ENCODE data around the gene FRAS1.
"Not testable (repeated sequence)": the region's sequence is repeated elsewhere in the genome, so short reads cannot be mapped to it uniquely, and the experiment has no call there.

FRAS1 gene

DNA sequence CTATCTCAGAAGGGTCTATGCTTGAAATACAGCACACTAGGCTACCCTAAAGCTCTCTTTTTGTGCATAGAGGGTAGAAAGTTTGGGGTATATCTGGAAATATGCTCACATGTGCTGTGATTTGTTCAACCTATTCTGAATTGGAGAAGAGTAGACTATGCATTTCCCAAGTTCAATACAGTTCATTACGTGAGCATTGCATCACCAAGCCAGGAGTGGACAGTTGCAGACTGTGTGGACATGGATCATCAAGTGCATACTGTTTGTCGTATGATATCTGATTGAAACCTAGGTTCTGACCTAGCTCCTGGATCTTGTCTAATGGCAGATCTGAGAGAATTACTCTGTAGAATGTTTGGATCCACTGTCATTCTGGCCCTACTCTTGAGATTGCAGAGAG is 161.1 kb downstream of the FRAS1 start:
- DNase-seq: no peak

GRCh38 chr4:78219825-78220224 is 162.7 kb downstream of the FRAS1 start:
- no peak for DNase-seq

DNA sequence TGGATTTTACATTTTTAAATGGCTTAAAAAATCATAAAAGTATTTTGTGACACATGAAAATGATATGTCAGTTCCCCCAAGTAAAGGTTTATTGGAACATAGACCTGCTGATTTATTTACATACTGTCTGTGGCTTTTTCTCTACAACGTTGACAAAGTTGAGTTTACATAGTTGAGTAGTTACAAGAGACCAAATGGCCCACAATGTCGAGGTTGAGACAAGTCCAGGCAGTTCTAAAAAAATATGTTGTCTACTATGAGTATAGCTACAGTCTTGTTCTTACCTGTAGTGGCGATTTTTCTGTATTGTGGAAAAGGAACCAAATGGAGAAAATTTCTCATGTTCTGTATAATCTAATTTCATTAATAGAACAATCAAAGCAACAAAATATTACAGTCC is 163.2 kb downstream of the FRAS1 start:
- DNase-seq: no peak

DNA sequence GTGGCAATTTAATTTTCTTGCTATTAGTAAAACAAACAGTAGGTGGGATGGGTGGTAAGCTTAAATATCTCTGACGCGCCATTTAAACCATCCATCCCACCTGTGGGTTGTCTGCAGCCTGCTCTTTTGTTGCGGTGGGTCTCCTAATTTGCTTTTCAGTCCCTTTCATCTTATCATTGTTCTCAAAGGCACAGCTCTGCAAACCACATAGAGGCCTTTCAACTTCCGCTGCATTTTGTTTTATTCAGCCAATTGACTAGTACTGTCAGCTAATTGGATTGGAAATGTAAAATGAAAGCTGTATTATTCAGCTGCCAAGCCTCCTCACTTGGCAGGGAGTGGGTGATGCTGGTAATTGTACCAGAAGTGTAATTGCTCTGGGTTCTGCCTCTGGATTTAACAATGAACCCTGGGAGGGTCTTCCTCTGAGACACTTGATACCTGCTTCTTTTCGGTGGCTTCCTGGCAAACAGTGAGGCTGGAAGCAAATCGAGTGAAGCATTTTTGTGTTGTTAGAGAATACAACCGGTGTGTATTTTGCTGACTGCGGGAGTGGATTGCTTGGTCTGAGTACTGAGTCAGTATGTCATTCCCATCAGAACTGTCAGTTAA is 165.6 kb downstream of the FRAS1 start:
- DNase-seq: peak; percentile 68

GRCh38 chr4:78225236-78225635 is 168.1 kb downstream of the FRAS1 start:
- DNase-seq: no peak

- DNase-seq: no peak
Observed at GRCh38 chr4:78226279-78226678, 169.2 kb downstream of the FRAS1 start.

DNA sequence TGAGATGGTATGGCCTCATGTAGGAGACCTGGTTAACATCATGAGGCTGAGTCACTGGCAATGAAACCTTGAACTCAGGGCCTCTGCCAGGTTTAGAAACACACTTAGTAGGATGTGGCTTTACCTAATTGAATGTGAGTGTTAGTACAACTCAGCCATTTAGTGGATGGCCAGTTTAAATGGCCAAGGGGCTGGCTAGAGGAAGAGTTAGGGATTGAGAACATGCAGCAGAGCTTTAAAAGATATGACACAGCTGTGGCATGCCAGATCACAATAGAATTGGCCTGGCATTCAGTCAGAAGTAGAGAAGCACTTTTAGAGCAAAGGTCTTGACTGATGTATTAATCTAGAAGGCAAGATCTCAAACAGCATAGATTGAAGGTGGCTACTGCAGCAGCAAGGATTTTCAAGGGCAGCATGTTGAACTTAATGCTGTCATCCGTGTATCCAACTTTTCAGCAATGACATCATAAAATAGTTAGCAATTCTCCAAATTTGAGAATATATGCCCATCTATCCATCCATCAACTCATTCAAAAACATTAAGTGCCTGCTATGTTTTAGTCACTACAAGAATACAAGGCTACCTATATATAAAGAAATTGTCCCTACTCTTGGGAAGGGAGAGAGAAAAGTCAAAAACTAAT is 170.4 kb downstream of the FRAS1 start:
- DNase-seq: peak; percentile 94

- DNase-seq: no peak
Observed at GRCh38 chr4:78235800-78236199, 178.7 kb downstream of the FRAS1 start.

DNA sequence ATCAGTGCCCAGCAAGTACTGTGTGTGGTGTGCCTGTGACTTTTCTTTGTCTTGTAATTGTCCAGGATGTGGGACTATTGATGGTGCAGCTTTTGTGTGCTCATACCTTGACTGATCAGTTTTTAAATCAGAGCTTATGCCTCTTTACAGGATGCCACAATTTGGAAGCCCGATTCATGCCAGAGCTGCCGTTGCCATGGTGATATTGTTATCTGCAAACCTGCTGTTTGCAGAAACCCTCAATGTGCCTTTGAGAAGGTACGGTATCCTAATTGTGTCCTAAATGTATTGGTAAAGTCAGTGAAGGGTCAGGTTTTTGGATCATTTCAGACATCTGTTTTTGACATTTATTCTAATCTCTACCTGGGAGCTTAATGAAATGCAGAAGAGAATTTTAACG is 180.2 kb downstream of the FRAS1 start:
- DNase-seq: no peak

DNA sequence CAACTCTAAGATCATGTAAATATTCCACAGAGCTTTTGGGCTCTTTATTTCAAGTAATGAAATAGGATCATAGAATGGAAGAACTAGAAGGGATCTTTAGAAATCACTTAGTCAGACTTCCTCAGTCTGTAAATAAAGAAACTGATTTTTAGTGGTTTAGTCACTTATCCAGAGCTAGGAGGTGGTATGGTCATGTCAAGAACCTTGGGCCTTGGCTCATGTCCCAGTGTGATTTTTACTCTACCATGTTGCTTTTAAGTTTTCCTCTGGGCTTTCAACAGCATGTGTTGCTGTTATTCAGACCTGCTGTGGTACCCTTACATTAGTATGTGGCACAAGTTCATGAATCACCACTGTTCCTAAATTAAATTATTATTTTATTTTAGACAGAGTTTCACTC is 184.9 kb downstream of the FRAS1 start:
- DNase-seq: no peak

GRCh38 chr4:78244705-78245485 is 187.8 kb downstream of the FRAS1 start:
- no peak for DNase-seq

DNA sequence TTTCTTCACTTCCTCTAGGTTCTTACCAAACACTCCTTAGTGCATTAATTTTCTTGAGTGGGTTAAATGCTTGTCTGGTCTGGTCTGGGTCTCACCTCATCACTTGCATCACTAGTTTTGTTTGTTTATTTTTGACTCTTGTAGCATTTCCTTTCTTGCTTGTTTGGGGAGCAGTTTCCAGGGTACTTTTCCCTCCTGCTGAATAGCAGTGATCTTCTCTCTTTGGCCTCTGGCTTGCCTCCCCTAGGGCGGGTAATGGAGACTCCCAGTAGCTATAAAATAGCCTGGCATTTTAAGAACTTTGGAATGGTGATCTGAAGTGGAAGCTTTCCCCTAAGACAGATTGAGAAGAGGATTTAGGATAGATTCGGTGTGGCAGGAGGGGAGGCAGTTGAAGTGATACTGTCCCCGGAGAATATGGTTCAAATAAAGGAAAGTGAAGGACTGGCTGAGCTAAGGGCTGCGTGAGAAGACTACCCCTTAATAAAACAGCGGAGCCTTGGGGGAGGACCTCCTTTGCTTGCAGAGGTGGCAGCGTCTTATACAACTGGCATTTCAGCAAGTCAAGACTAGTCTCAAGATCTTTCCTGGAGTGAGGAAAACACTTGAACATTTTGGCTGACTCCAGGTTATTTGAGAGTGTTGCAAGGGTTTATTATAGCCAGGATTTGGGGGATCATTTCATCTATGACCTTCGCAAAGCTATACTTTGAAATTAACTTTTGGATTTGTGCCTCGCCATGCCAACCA is 190.6 kb downstream of the FRAS1 start:
- DNase-seq: no peak

DNA sequence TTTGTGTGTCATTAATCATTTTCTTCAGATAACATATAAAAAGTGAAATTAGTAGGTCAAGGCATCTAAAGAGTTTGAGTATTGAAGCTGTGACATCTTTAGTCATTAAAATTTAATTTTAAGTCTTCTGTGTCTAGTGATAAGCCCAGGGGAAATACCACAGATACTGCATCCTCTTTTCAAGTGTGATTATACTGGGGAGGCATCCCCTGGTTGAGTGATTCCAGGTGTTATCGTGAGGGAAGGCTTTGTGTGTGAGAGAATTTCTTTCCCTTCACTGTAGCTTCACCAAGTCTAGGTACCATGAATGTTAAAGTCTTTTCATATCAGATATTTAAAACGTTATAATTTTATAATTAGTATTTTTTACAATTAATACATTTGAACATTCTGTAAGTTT is 193.4 kb downstream of the FRAS1 start:
- DNase-seq: no peak

- peak; percentile 81 for DNase-seq
Observed at GRCh38 chr4:78252773-78253172, 195.7 kb downstream of the FRAS1 start.

- DNase-seq: no peak
Observed at GRCh38 chr4:78254893-78255292, 197.8 kb downstream of the FRAS1 start.

- no peak for DNase-seq
Observed at GRCh38 chr4:78265006-78265405, 207.9 kb downstream of the FRAS1 start.

DNA sequence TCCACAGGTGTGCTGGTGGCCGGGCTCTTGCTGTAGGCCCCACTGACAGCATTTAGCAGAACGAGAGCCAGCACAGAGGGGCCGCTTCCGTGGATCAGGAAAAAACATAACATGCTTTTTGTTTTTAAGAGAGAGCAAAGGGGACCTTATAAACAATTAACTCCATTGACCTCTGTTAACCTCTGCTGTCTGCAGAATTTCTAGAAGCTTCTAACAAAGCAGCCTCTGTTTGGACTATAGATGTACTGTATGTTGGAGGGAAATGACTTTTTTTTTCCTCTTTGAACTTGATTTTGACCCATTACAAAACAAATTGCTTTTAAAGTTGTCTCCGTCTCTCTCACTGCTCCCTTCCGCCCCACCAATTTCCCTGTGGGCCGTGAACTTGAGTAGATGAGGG is 210.7 kb downstream of the FRAS1 start:
- DNase-seq: no peak

GRCh38 chr4:78268597-78268996 is 211.5 kb downstream of the FRAS1 start:
- DNase-seq: no peak

DNA sequence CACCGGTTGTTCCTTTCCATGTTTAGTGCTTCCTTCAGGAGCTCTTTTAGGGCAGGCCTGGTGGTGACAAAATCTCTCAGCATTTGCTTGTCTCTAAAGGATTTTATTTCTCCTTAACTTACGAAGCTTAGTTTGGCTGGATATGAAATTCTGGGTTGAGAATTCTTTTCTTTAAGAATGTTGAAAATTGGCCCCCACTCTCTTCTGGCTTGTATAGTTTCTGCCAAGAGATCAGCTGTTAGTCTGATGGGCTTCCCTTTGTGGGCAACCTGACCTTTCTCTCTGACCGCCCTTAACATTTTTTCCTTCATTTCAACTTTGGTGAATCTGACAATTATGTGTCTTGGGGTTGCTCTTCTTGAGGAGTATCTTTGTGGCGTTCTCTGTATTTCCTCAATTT is 218.3 kb downstream of the FRAS1 start:
- not testable (repeated sequence) for DNase-seq

DNA sequence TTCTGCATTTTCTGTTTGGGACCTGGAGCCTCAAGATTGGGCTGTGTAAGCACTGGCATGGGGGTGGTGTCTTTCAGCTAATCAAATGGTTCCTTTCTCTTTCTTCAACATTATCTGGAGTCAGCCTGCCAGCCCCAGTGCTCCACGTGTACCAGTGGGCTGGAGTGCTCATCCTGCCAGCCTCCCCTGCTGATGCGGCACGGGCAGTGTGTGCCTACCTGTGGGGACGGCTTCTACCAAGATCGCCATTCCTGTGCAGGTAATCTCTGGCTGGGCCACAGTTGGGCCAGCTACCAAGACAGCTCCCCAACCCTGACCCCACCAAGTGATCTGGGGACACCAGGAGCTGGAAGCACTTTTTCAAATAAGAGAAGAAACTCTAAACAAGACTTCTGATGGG is 229.2 kb downstream of the FRAS1 start:
- no peak for DNase-seq

DNA sequence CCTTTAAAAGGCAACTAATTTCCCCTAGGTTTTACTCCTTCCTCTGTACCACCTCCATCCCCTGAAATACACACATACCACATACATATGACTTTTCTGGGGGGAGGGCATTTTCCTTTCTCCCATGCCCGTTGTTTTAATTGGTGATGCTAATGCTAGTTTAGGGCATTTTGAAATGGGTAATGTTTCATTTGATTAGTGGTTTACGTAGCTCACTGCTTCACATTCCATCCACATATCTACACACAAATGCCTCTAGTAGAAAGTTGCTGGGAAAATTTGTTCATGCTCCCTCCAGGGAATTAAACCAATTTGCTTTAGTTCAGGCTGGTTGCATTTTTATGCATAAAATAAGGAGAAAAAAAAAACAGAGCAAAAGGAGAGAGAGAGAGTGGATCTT is 231.2 kb downstream of the FRAS1 start:
- no peak for DNase-seq

DNA sequence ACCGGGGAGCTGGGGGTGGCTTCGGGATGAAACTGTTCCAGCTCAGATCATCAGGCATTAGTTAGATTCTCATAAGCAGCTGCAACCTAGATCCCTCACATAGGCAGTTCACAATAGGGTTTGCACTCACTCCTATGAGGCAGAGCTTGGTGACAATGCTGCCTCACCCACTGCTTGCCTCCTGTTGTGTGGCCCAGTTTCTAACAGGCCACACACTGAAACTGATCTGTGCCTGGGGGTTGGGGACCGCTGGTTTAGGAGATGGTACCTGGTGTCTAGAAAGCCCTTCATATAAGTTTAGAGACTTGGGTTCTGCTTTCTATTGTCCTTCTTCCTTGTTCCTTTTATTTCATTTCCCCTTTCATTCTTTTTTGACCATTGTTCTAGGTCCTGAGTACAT is 234.2 kb downstream of the FRAS1 start:
- no peak for DNase-seq

GRCh38 chr4:78292341-78292740 is 235.2 kb downstream of the FRAS1 start:
- no peak for DNase-seq

DNA sequence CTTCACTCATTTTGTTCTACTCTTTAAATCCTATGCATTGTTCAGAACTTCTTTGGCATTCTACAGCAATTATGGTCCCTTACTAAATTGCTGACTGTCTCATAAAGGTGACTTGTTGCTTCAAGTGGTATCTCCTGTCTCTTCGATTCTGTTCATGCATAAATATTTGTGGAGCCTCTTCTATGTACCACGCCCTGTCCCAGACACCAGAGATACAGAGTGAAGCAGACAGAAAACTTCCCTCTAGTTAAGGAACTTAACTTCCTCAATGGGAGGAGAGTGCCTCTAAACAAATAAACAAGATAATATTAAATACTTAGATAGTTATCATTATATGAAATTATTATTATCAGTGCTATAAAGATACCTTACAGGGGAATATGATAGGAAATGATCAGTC is 235.7 kb downstream of the FRAS1 start:
- no peak for DNase-seq
